ENCODE results near the gene FAM3C.

FAM3C gene

DNA sequence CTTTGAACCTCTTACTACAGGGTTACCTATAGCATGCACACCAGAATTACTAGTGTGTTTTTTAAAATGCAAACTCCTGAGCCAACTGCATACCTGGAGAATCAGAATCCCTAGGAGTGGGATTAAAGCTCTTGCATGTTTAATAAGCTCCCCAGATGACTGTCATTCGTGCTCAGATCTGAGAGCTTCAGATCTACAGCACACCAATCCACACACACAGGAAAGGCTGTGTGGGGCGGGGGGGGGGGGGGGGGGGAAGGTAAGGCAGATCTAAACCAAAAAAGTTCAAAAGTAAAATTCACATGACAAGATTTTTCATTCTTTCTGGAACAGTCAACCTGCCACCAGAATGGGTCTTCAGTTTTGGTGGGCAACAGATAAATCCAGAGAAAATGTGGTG lies 5.5 kb downstream of the FAM3C start:
- Histone ChIP-seq H3K9ac (ENCODE audit: low read length) (no peak overlapping the region), H3K4me1 (ENCODE audit: control insufficient read depth, low read depth, low read length) (peaks cover 8% of the 10 kb centered on the region), H3K4me3 (ENCODE audit: low read length) (no peak overlapping the region), H3K27me3 (ENCODE audit: control insufficient read depth, insufficient read depth, low read length) (no peaks in the 10 kb centered on the region), H3K36me3 (ENCODE audit: control insufficient read depth, low read depth, low read length) (no peaks in the 10 kb centered on the region), H3K27ac (ENCODE audit: low read length) (no peak overlapping the region), H3K9me3 (ENCODE audit: control insufficient read depth, low read depth, low read length) (no peaks in the 10 kb centered on the region)

DNA sequence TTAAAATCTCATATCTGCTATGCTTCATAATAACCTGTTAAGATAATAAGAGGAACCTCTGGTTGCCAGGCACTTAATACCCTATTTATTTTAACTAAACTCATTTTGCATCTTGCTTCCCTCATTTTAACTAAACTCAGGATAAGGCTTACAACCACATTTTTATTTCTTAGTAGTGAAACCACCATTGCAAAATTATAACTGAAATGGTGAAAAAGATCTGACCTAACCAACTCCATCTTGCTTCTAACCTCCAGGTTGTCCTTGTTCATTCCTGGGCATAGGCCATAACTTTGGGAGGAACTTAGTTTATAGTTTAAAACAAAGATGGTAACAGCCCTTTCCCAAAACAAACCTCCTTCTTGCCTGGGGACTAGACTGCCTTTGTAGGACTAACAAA lies 6.0 kb downstream of the FAM3C start:
- Histone ChIP-seq H3K27me3 (ENCODE audit: control insufficient read depth, insufficient read depth, low read length) (no peaks in the 10 kb centered on the region), H3K9ac (ENCODE audit: low read length) (no peak overlapping the region), H3K36me3 (ENCODE audit: control insufficient read depth, low read depth, low read length) (no peaks in the 10 kb centered on the region), H3K9me3 (ENCODE audit: control insufficient read depth, low read depth, low read length) (no peaks in the 10 kb centered on the region), H3K27ac (ENCODE audit: low read length) (no peak overlapping the region), H3K4me1 (ENCODE audit: control insufficient read depth, low read depth, low read length) (peaks cover 8% of the 10 kb centered on the region), H3K4me3 (ENCODE audit: low read length) (no peak overlapping the region)

DNA sequence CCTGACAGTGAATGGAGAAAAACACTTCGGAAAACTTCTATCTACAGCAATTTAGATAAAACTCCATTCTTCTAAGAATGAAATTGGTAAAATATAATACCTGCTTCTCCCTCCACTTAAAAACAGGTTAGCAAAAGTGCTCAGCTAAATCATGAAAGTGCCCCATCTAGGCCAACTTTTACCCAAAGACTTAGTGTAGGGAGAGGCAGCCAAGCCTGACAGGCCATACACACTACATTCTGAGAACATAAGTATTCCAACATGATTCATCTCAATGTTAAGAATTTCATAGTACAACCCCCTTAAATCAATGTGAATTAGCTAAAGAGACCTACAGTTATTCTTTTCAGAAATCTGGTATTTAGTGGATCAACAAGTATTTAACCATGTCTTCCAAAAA lies 7.2 kb downstream of the FAM3C start:
- Histone ChIP-seq H3K4me3 (ENCODE audit: low read length) (no peak overlapping the region), H3K27me3 (ENCODE audit: control insufficient read depth, insufficient read depth, low read length) (no peaks in the 10 kb centered on the region), H3K27ac (ENCODE audit: low read length) (no peak overlapping the region), H3K36me3 (ENCODE audit: control insufficient read depth, low read depth, low read length) (no peaks in the 10 kb centered on the region), H3K9ac (ENCODE audit: low read length) (no peak overlapping the region), H3K4me1 (ENCODE audit: control insufficient read depth, low read depth, low read length) (peaks cover 4% of the 10 kb centered on the region), H3K9me3 (ENCODE audit: control insufficient read depth, low read depth, low read length) (no peaks in the 10 kb centered on the region)

- H3K9me3 ChIP-seq (ENCODE audit: control insufficient read depth, low read depth, low read length): no peaks in the 10 kb centered on the region
- no peak overlapping the region for H3K27ac ChIP-seq (ENCODE audit: low read length)
- no peak overlapping the region for H3K9ac ChIP-seq (ENCODE audit: low read length)
- H3K27me3 ChIP-seq (ENCODE audit: control insufficient read depth, insufficient read depth, low read length): no peaks in the 10 kb centered on the region
- H3K4me3 ChIP-seq (ENCODE audit: low read length): no peak overlapping the region
- H3K36me3 ChIP-seq (ENCODE audit: control insufficient read depth, low read depth, low read length): no peaks in the 10 kb centered on the region
- H3K4me1 ChIP-seq (ENCODE audit: control insufficient read depth, low read depth, low read length): peaks cover 4% of the 10 kb centered on the region
Measured at GRCh38 chr7:121385800-121386179, 10.3 kb downstream of the FAM3C start.

DNA sequence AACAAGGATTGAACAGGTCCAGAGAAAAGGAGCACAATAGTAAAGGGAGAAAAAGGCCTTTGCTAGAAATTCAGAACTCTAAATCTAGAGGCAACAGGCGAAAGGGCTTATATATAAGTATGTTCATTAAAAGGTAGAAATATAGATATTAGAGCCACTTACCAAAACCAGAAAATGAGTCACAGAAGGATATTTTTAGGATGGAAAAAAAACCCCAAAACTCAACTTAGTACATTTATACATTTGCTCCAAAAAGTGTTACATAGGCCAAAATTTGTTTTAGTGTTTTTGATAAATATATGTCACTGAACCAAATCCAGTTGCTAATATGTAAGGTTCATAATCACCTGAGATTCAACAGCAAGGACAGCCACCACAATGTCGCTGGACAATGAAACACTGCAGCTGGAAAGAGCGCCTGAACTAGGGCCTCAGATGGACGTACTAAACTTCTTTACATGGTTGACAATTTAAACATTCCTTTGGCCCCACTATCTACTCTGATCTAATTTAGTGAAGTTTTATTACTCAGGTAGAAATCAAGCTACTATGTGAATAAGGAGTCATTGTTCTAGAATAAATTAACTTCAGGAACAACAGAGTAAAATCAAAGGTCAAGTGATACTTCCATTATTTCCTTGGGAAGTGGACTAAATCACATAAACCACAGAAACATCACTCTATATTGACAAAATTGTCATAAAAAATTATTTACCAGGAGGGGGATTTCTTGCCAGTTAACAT lies 10.9 kb downstream of the FAM3C start:
- H3K9me3 ChIP-seq (ENCODE audit: control insufficient read depth, low read depth, low read length): no peaks in the 10 kb centered on the region
- no peak overlapping the region for H3K4me3 ChIP-seq (ENCODE audit: low read length)
- H3K27ac ChIP-seq (ENCODE audit: low read length): no peak overlapping the region
- H3K27me3 ChIP-seq (ENCODE audit: control insufficient read depth, insufficient read depth, low read length): no peaks in the 10 kb centered on the region
- H3K36me3 ChIP-seq (ENCODE audit: control insufficient read depth, low read depth, low read length): no peaks in the 10 kb centered on the region
- no peak overlapping the region for H3K9ac ChIP-seq (ENCODE audit: low read length)
- H3K4me1 ChIP-seq (ENCODE audit: control insufficient read depth, low read depth, low read length): peaks cover 4% of the 10 kb centered on the region

DNA sequence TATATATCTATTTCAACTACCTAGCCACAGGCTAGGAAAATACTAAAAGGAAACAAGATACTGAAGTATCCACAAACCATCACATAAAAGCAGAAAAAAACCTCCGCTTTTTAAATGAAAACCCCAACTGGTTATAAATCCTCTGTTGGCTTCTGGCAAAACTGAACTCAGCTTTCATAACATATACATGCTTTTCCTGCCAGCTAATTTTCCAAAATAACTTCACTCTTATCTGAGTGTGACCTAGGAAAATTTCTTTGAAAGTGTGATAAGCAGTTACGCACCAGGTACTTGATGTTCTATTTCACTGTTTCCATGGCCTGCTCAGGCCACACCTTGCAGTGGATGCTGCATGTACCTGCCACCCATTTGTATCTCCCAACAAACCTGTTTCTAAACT lies 11.8 kb downstream of the FAM3C start:
- Histone ChIP-seq H3K36me3 (ENCODE audit: control insufficient read depth, low read depth, low read length) (peaks cover 3% of the 10 kb centered on the region), H3K9me3 (ENCODE audit: control insufficient read depth, low read depth, low read length) (no peaks in the 10 kb centered on the region), H3K27me3 (ENCODE audit: control insufficient read depth, insufficient read depth, low read length) (no peaks in the 10 kb centered on the region), H3K9ac (ENCODE audit: low read length) (no peak overlapping the region), H3K27ac (ENCODE audit: low read length) (no peak overlapping the region), H3K4me3 (ENCODE audit: low read length) (no peak overlapping the region), H3K4me1 (ENCODE audit: control insufficient read depth, low read depth, low read length) (no peaks in the 10 kb centered on the region)

- Histone ChIP-seq H3K27me3 (ENCODE audit: control insufficient read depth, insufficient read depth, low read length) (no peaks in the 10 kb centered on the region), H3K9me3 (ENCODE audit: control insufficient read depth, low read depth, low read length) (no peaks in the 10 kb centered on the region), H3K4me1 (ENCODE audit: control insufficient read depth, low read depth, low read length) (no peaks in the 10 kb centered on the region), H3K27ac (ENCODE audit: low read length) (no peak overlapping the region), H3K9ac (ENCODE audit: low read length) (no peak overlapping the region), H3K36me3 (ENCODE audit: control insufficient read depth, low read depth, low read length) (peaks cover 4% of the 10 kb centered on the region), H3K4me3 (ENCODE audit: low read length) (no peak overlapping the region)
Measured at GRCh38 chr7:121383235-121383910, 12.7 kb downstream of the FAM3C start.

- Histone ChIP-seq H3K4me1 (ENCODE audit: control insufficient read depth, low read depth, low read length) (no peaks in the 10 kb centered on the region), H3K9me3 (ENCODE audit: control insufficient read depth, low read depth, low read length) (no peaks in the 10 kb centered on the region), H3K36me3 (ENCODE audit: control insufficient read depth, low read depth, low read length) (peaks cover 13% of the 10 kb centered on the region), H3K4me3 (ENCODE audit: low read length) (no peak overlapping the region), H3K9ac (ENCODE audit: low read length) (no peak overlapping the region), H3K27ac (ENCODE audit: low read length) (no peak overlapping the region), H3K27me3 (ENCODE audit: control insufficient read depth, insufficient read depth, low read length) (no peaks in the 10 kb centered on the region)
Measured at GRCh38 chr7:121382473-121382872, 13.6 kb downstream of the FAM3C start.

- Histone ChIP-seq H3K9me3 (ENCODE audit: control insufficient read depth, low read depth, low read length) (no peaks in the 10 kb centered on the region), H3K4me3 (ENCODE audit: low read length) (no peak overlapping the region), H3K9ac (ENCODE audit: low read length) (no peak overlapping the region), H3K4me1 (ENCODE audit: control insufficient read depth, low read depth, low read length) (no peaks in the 10 kb centered on the region), H3K27ac (ENCODE audit: low read length) (no peak overlapping the region), H3K36me3 (ENCODE audit: control insufficient read depth, low read depth, low read length) (peaks cover 29% of the 10 kb centered on the region), H3K27me3 (ENCODE audit: control insufficient read depth, insufficient read depth, low read length) (no peaks in the 10 kb centered on the region)
Measured at GRCh38 chr7:121379930-121380329, 16.2 kb downstream of the FAM3C start.

- Histone ChIP-seq H3K9me3 (ENCODE audit: control insufficient read depth, low read depth, low read length) (no peaks in the 10 kb centered on the region), H3K27ac (ENCODE audit: low read length) (no peak overlapping the region), H3K36me3 (ENCODE audit: control insufficient read depth, low read depth, low read length) (peaks cover 29% of the 10 kb centered on the region), H3K27me3 (ENCODE audit: control insufficient read depth, insufficient read depth, low read length) (no peaks in the 10 kb centered on the region), H3K4me3 (ENCODE audit: low read length) (no peak overlapping the region), H3K9ac (ENCODE audit: low read length) (no peak overlapping the region), H3K4me1 (ENCODE audit: control insufficient read depth, low read depth, low read length) (no peaks in the 10 kb centered on the region)
Measured at GRCh38 chr7:121376979-121377378, 19.1 kb downstream of the FAM3C start.

GRCh38 chr7:121373177-121373576 lies 22.9 kb downstream of the FAM3C start:
- no peak overlapping the region for H3K27ac ChIP-seq (ENCODE audit: low read length)
- H3K4me3 ChIP-seq (ENCODE audit: low read length): no peak overlapping the region
- no peak overlapping the region for H3K9ac ChIP-seq (ENCODE audit: low read length)
- H3K9me3 ChIP-seq (ENCODE audit: control insufficient read depth, low read depth, low read length): no peaks in the 10 kb centered on the region
- H3K27me3 ChIP-seq (ENCODE audit: control insufficient read depth, insufficient read depth, low read length): no peaks in the 10 kb centered on the region
- H3K4me1 ChIP-seq (ENCODE audit: control insufficient read depth, low read depth, low read length): no peaks in the 10 kb centered on the region
- H3K36me3 ChIP-seq (ENCODE audit: control insufficient read depth, low read depth, low read length): peaks cover 40% of the 10 kb centered on the region
